ENCODE measurements around the gene LRP1B. TPM values are rescaled to one million over a fixed set of nuclear protein-coding genes. Genes with fewer than 3 reads are reported as not detected.

Gene LRP1B
- total RNA-seq, 2 experiments from 2014 or later = not detected

GRCh38 chr2:141737492-141738255 is 393.1 kb downstream of the LRP1B start:
- H3K9me3 Mint-ChIP-seq = peaks cover 8% of the 10 kb centered on the region
- ChIA-PET POLR2A (no interaction called here), CTCF (no interaction called here)
- H3K36me3 Mint-ChIP-seq = no peaks in the 10 kb centered on the region
- H3K4me3 Mint-ChIP-seq = no peak overlapping the region
- DNase-seq = no peak
- no peak overlapping the region for H3K27ac Mint-ChIP-seq
- no peaks in the 10 kb centered on the region for H3K27me3 Mint-ChIP-seq
- intact Hi-C loops (cut with micrococcal nuclease) = no loop called here
- H3K4me1 Mint-ChIP-seq (ENCODE audit: low read depth) = no peaks in the 10 kb centered on the region

GRCh38 chr2:141736466-141736865 is 394.4 kb downstream of the LRP1B start:
- no peak overlapping the region for H3K27ac Mint-ChIP-seq
- no peak for DNase-seq
- no peaks in the 10 kb centered on the region for H3K36me3 Mint-ChIP-seq
- H3K4me3 Mint-ChIP-seq = no peak overlapping the region
- peaks cover 11% of the 10 kb centered on the region for H3K9me3 Mint-ChIP-seq
- POLR2A ChIA-PET = no interaction called here
- H3K27me3 Mint-ChIP-seq = no peaks in the 10 kb centered on the region
- CTCF ChIA-PET = no interaction called here
- no peaks in the 10 kb centered on the region for H3K4me1 Mint-ChIP-seq (ENCODE audit: low read depth)
- intact Hi-C loops (cut with micrococcal nuclease) = no loop called here

GRCh38 chr2:141728886-141729285 is 401.9 kb downstream of the LRP1B start:
- intact Hi-C loops (cut with micrococcal nuclease) = no loop called here
- Mint-ChIP-seq H3K27ac (no peak overlapping the region), H3K36me3 (no peaks in the 10 kb centered on the region), H3K4me1 (ENCODE audit: low read depth) (no peaks in the 10 kb centered on the region), H3K4me3 (no peak overlapping the region), H3K9me3 (peaks cover 10% of the 10 kb centered on the region), H3K27me3 (no peaks in the 10 kb centered on the region)
- DNase-seq = no peak
- ChIA-PET CTCF (no interaction called here), POLR2A (no interaction called here)

GRCh38 chr2:141728142-141728541 is 402.7 kb downstream of the LRP1B start:
- intact Hi-C loops (cut with micrococcal nuclease) = no loop called here
- Mint-ChIP-seq H3K36me3 (no peaks in the 10 kb centered on the region), H3K4me1 (ENCODE audit: low read depth) (no peaks in the 10 kb centered on the region), H3K9me3 (peaks cover 10% of the 10 kb centered on the region), H3K27me3 (no peaks in the 10 kb centered on the region), H3K27ac (no peak overlapping the region), H3K4me3 (no peak overlapping the region)
- CTCF ChIA-PET = no interaction called here
- POLR2A ChIA-PET = no interaction called here
- no peak for DNase-seq

- no peak overlapping the region for H3K27ac Mint-ChIP-seq
- H3K36me3 Mint-ChIP-seq = no peaks in the 10 kb centered on the region
- ChIA-PET CTCF (no interaction called here), POLR2A (no interaction called here)
- peaks cover 13% of the 10 kb centered on the region for H3K9me3 Mint-ChIP-seq
- no peak overlapping the region for H3K4me3 Mint-ChIP-seq
- H3K27me3 Mint-ChIP-seq = no peaks in the 10 kb centered on the region
- no peaks in the 10 kb centered on the region for H3K4me1 Mint-ChIP-seq (ENCODE audit: low read depth)
- DNase-seq = no peak
- intact Hi-C loops (cut with micrococcal nuclease) = no loop called here
These were observed 406.4 kb downstream of the LRP1B start for GRCh38 chr2:141724426-141724825.

- Mint-ChIP-seq H3K4me3 (no peak overlapping the region), H3K27ac (no peak overlapping the region), H3K4me1 (ENCODE audit: low read depth) (no peaks in the 10 kb centered on the region), H3K36me3 (no peaks in the 10 kb centered on the region), H3K9me3 (peaks cover 9% of the 10 kb centered on the region), H3K27me3 (no peaks in the 10 kb centered on the region)
- intact Hi-C loops (cut with micrococcal nuclease) = no loop called here
- ChIA-PET CTCF (no interaction called here), POLR2A (no interaction called here)
- no peak for DNase-seq
These were observed 407.0 kb downstream of the LRP1B start for GRCh38 chr2:141723814-141724213.

- CTCF ChIA-PET = no interaction called here
- POLR2A ChIA-PET = no interaction called here
- Mint-ChIP-seq H3K36me3 (no peaks in the 10 kb centered on the region), H3K27ac (no peak overlapping the region), H3K27me3 (no peaks in the 10 kb centered on the region), H3K9me3 (peaks cover 9% of the 10 kb centered on the region), H3K4me1 (ENCODE audit: low read depth) (no peaks in the 10 kb centered on the region), H3K4me3 (no peak overlapping the region)
- no peak for DNase-seq
- intact Hi-C loops (cut with micrococcal nuclease) = no loop called here
These were observed 410.3 kb downstream of the LRP1B start for GRCh38 chr2:141720476-141720875.

GRCh38 chr2:141714496-141714895 is 416.3 kb downstream of the LRP1B start:
- intact Hi-C loops (cut with micrococcal nuclease) = no loop called here
- peaks cover 6% of the 10 kb centered on the region for H3K9me3 Mint-ChIP-seq
- CTCF ChIA-PET = no interaction called here
- DNase-seq = no peak
- H3K27me3 Mint-ChIP-seq = no peaks in the 10 kb centered on the region
- H3K36me3 Mint-ChIP-seq = no peaks in the 10 kb centered on the region
- no peaks in the 10 kb centered on the region for H3K4me1 Mint-ChIP-seq (ENCODE audit: low read depth)
- H3K4me3 Mint-ChIP-seq = no peak overlapping the region
- POLR2A ChIA-PET = no interaction called here
- no peak overlapping the region for H3K27ac Mint-ChIP-seq

- H3K9me3 Mint-ChIP-seq = peaks cover 11% of the 10 kb centered on the region
- H3K27ac Mint-ChIP-seq = no peak overlapping the region
- H3K4me3 Mint-ChIP-seq = no peak overlapping the region
- DNase-seq = no peak
- no peaks in the 10 kb centered on the region for H3K36me3 Mint-ChIP-seq
- no peaks in the 10 kb centered on the region for H3K27me3 Mint-ChIP-seq
- intact Hi-C loops (cut with micrococcal nuclease) = no loop called here
- POLR2A ChIA-PET = no interaction called here
- CTCF ChIA-PET = no interaction called here
- H3K4me1 Mint-ChIP-seq (ENCODE audit: low read depth) = no peaks in the 10 kb centered on the region
These were observed 419.2 kb downstream of the LRP1B start for GRCh38 chr2:141711627-141712026.

- ChIA-PET POLR2A (no interaction called here), CTCF (no interaction called here)
- DNase-seq = no peak
- H3K4me3 Mint-ChIP-seq = no peak overlapping the region
- H3K27me3 Mint-ChIP-seq = no peaks in the 10 kb centered on the region
- H3K27ac Mint-ChIP-seq = no peak overlapping the region
- peaks cover 13% of the 10 kb centered on the region for H3K9me3 Mint-ChIP-seq
- H3K4me1 Mint-ChIP-seq (ENCODE audit: low read depth) = no peaks in the 10 kb centered on the region
- intact Hi-C loops (cut with micrococcal nuclease) = no loop called here
- no peaks in the 10 kb centered on the region for H3K36me3 Mint-ChIP-seq
These were observed 420.1 kb downstream of the LRP1B start for GRCh38 chr2:141710589-141711239.

- Mint-ChIP-seq H3K27ac (no peak overlapping the region), H3K9me3 (peaks cover 13% of the 10 kb centered on the region), H3K4me3 (no peak overlapping the region), H3K36me3 (no peaks in the 10 kb centered on the region), H3K4me1 (ENCODE audit: low read depth) (no peaks in the 10 kb centered on the region), H3K27me3 (no peaks in the 10 kb centered on the region)
- no peak for DNase-seq
- ChIA-PET CTCF (no interaction called here), POLR2A (no interaction called here)
- intact Hi-C loops (cut with micrococcal nuclease) = no loop called here
These were observed 421.1 kb downstream of the LRP1B start for GRCh38 chr2:141709756-141710155.

GRCh38 chr2:141707486-141707885 is 423.3 kb downstream of the LRP1B start:
- intact Hi-C loops (cut with micrococcal nuclease) = no loop called here
- H3K4me1 Mint-ChIP-seq (ENCODE audit: low read depth) = no peaks in the 10 kb centered on the region
- no peak overlapping the region for H3K27ac Mint-ChIP-seq
- no peaks in the 10 kb centered on the region for H3K36me3 Mint-ChIP-seq
- ChIA-PET CTCF (no interaction called here), POLR2A (no interaction called here)
- H3K4me3 Mint-ChIP-seq = no peak overlapping the region
- DNase-seq = no peak
- no peaks in the 10 kb centered on the region for H3K27me3 Mint-ChIP-seq
- peaks cover 16% of the 10 kb centered on the region for H3K9me3 Mint-ChIP-seq

GRCh38 chr2:141704541-141704940 is 426.3 kb downstream of the LRP1B start:
- no peak for DNase-seq
- H3K36me3 Mint-ChIP-seq = no peaks in the 10 kb centered on the region
- peaks cover 14% of the 10 kb centered on the region for H3K9me3 Mint-ChIP-seq
- H3K27ac Mint-ChIP-seq = no peak overlapping the region
- no peaks in the 10 kb centered on the region for H3K4me1 Mint-ChIP-seq (ENCODE audit: low read depth)
- H3K4me3 Mint-ChIP-seq = no peak overlapping the region
- intact Hi-C loops (cut with micrococcal nuclease) = no loop called here
- POLR2A ChIA-PET = no interaction called here
- CTCF ChIA-PET = no interaction called here
- H3K27me3 Mint-ChIP-seq = no peaks in the 10 kb centered on the region

Measured in activated CD4-positive, alpha-beta memory T cell treated with anti-CD3 and anti-CD28 coated beads for 36 hours (primary cell).